ENCODE measurements around the gene NF1.
"Not testable (repeated sequence)": the region's sequence is repeated elsewhere in the genome, so short reads cannot be mapped to it uniquely, and the experiment has no call there.

NF1 gene

GRCh38 chr17:31079731-31080130 lies 15.0 kb upstream of the NF1 start:
- DNase-seq, result no peak

GRCh38 chr17:31085563-31085962 lies 9.2 kb upstream of the NF1 start:
- no peak for DNase-seq

- no peak for DNase-seq
Measured at GRCh38 chr17:31089471-31089870, 5.3 kb upstream of the NF1 start.

- DNase-seq, result not testable (repeated sequence)
Measured at GRCh38 chr17:31090650-31091049, 4.1 kb upstream of the NF1 start.

- no peak for DNase-seq
Measured at GRCh38 chr17:31092475-31093064, 2.2 kb upstream of the NF1 start.

- no peak for DNase-seq
Measured at GRCh38 chr17:31093866-31094599, 744 bp upstream of the NF1 start.

GRCh38 chr17:31095236-31096105 lies 694 bp downstream of the NF1 start:
- no peak for DNase-seq

- no peak for DNase-seq
Measured at GRCh38 chr17:31096106-31096436, 1.3 kb downstream of the NF1 start.

- DNase-seq, result no peak
Measured at GRCh38 chr17:31099016-31099415, 4.2 kb downstream of the NF1 start.

GRCh38 chr17:31100840-31101459 lies 6.2 kb downstream of the NF1 start:
- DNase-seq, result no peak

GRCh38 chr17:31101943-31102342 lies 7.2 kb downstream of the NF1 start:
- no peak for DNase-seq

- no peak for DNase-seq
Measured at GRCh38 chr17:31105991-31106390, 11.2 kb downstream of the NF1 start.

GRCh38 chr17:31111183-31111582 lies 16.4 kb downstream of the NF1 start:
- no peak for DNase-seq

GRCh38 chr17:31112001-31112661 lies 17.4 kb downstream of the NF1 start:
- no peak for DNase-seq

- not testable (repeated sequence) for DNase-seq
Measured at GRCh38 chr17:31113368-31113767, 18.6 kb downstream of the NF1 start.

- DNase-seq, result no peak
Measured at GRCh38 chr17:31113939-31114338, 19.2 kb downstream of the NF1 start.

GRCh38 chr17:31114956-31115555 lies 20.3 kb downstream of the NF1 start:
- no peak for DNase-seq

GRCh38 chr17:31116167-31116566 lies 21.4 kb downstream of the NF1 start:
- DNase-seq, result no peak

GRCh38 chr17:31122746-31123145 lies 28.0 kb downstream of the NF1 start:
- DNase-seq, result no peak

GRCh38 chr17:31126318-31126717 lies 31.5 kb downstream of the NF1 start:
- DNase-seq, result no peak

GRCh38 chr17:31128241-31128640 lies 33.5 kb downstream of the NF1 start:
- DNase-seq, result no peak

Data from SIG-M5 (cell line).